HFF-Myc (cell line): ENCODE measurements around the gene FMO5.

Experiments used
- DNase-seq: peaks from one replicate; pipeline ENCODE4 v3.0.0-alpha.2; 2011; ENCODE audit warnings: low read depth; ENCODE audit errors: extremely low read depth
- H3K4me3 ChIP-seq: replicated peaks from 2 replicates; pipeline ENCODE4 v1.5.1; 2011; ENCODE audit warnings: low read depth, mild to moderate bottlenecking, control low read depth, low read length
- TF ChIP-seq, protein P1 (sequence below): IDR thresholded peaks from 2 replicates; pipeline ENCODE4 v1.5.1; 2012; ENCODE audit warnings: mild to moderate bottlenecking, low read depth, low read length, control low read depth; ENCODE audit errors: missing control alignments

The FMO5 gene, protein sequence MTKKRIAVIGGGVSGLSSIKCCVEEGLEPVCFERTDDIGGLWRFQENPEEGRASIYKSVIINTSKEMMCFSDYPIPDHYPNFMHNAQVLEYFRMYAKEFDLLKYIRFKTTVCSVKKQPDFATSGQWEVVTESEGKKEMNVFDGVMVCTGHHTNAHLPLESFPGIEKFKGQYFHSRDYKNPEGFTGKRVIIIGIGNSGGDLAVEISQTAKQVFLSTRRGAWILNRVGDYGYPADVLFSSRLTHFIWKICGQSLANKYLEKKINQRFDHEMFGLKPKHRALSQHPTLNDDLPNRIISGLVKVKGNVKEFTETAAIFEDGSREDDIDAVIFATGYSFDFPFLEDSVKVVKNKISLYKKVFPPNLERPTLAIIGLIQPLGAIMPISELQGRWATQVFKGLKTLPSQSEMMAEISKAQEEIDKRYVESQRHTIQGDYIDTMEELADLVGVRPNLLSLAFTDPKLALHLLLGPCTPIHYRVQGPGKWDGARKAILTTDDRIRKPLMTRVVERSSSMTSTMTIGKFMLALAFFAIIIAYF

DNA sequence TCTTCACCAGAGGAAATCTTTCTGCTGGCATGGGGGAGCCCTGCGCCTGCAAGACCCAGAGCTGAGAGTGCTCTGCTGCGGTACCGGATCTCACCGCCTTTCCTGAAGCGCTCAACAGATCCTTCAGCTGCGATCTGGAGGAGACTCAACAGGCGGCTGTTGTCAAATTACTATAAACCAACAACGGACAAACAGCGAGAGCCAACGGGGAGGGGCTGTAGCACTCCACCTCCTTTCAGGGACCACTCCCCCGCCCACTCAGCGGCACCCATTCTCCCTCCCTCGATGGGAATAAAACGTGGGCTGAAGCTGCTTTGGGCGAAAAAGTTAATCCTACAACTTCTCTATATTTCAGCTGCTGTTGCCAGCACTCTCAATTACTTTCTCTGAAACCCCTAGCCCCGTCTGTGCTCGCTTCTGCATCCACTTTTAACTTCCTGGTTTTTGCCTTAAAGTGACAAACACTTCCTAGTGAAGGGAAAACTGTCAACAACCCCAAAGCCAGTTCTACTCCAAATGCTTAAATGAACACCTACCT is at the start of gene FMO5:
FMO5 (minus strand) TSS at position 147 of the 538 bp plus-strand sequence. CDS start 310 bp downstream, outside the sequence.
- TF ChIP-seq, protein P1, sequence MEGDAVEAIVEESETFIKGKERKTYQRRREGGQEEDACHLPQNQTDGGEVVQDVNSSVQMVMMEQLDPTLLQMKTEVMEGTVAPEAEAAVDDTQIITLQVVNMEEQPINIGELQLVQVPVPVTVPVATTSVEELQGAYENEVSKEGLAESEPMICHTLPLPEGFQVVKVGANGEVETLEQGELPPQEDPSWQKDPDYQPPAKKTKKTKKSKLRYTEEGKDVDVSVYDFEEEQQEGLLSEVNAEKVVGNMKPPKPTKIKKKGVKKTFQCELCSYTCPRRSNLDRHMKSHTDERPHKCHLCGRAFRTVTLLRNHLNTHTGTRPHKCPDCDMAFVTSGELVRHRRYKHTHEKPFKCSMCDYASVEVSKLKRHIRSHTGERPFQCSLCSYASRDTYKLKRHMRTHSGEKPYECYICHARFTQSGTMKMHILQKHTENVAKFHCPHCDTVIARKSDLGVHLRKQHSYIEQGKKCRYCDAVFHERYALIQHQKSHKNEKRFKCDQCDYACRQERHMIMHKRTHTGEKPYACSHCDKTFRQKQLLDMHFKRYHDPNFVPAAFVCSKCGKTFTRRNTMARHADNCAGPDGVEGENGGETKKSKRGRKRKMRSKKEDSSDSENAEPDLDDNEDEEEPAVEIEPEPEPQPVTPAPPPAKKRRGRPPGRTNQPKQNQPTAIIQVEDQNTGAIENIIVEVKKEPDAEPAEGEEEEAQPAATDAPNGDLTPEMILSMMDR, result no peak
- peak within 1 kb of the TSS; percentile 47 for H3K4me3 ChIP-seq
- peak; percentile 15 for DNase-seq

DNA sequence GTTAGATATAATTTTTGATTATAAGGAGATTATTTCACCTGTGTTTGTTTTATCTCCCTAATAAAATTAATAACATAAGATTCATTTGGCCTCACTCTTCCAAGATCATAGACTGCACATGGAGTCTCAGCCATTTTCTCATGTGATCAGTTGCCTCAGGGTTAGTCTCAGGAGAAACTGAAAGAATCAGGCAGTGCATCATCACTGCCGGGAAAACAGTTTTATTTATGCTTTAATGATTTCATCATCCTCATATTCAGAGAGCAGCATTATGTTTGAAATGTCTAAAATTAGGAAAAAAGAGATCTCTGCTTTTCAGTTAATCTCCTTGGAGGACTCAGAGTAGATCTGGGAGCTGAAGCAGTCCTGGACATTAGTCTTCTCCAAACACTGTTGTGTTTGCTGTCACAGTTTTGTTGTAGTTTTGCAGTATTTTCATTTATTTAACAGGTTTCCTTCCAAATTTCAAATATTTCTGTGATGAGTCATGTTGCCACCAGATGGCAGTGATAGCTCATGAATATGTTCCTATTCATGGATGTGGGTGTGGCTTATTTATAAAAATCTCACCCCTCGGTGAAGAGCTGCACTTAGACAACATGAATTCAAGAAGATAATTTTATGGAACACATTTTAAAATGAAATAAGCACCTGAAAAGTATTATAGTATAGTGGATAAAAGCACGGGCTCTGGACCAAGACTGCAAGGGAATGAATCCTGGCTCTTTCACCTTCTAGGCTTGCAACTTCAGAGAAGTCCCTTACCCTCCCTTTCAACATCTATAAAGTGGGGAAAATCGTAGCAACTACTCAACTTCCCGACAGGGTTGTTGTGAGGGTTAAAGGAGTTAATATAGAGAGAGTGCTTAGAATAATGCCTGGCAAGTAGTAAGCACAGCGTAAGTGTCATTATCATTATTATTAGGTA is 48.5 kb upstream of the FMO5 start:
- DNase-seq, result peak; percentile 64
- H3K4me3 ChIP-seq, result no peak overlapping the region
- TF ChIP-seq, protein P1, result peak; percentile 10

DNA sequence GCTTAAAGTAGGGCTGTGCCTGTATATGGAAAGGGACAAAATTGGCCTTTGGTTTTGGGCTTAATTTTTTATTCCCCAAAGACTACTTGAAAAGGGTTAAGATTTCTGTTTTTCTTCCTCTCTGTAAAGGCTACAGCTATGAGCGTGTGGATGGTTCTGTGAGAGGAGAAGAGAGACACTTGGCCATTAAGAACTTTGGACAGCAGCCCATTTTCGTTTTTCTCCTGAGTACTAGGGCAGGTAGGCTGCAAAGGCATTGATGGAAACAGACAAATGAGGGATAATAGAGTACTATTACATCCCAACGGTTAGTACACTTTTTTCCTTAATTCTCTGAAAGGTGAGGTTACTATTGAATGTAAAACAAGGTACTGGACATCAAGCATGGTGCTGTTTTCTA is 46.9 kb upstream of the FMO5 start:
- TF ChIP-seq, protein P1, result no peak
- no peak for DNase-seq
- H3K4me3 ChIP-seq, result no peak overlapping the region

DNA sequence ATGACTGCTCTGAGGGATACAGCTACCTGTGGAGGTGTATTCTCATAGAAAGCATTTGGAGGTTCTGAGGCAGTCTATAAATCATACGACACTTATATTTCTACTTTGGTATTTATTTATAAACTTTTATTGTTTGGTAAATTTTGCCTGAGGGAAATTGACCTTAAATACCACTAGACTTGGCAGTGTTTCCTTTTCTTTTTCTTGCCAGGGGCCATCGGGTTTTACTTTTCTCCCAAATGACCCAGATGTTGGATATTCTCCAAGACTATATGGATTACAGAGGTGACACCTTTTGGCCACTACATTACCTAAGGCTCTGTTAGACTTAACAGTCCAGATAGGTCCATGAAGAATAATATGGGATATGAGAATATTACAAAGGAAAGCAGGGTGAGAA is 45.6 kb upstream of the FMO5 start:
- TF ChIP-seq, protein P1, result no peak
- no peak for DNase-seq
- no peak overlapping the region for H3K4me3 ChIP-seq

DNA sequence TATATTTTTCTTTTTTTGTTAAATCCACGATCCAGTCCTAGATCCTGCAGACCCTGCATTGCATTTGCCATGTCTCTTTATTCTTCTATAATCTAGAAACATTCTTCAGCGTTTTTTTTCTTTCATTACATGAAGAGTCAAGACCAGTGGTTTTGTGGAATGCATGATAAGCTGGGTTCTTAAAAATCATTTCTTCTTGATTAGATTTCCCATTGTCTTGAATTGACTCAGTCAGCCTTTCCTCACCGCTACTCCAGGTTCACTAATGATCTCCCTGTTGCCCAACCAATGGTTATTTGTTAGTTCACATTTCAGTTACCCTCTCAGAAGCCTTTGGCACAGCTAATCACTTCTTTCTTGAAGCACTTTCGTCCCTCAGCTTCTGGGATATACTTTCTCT is 42.6 kb upstream of the FMO5 start:
- no peak overlapping the region for H3K4me3 ChIP-seq
- no peak for DNase-seq
- TF ChIP-seq, protein P1, result no peak

DNA sequence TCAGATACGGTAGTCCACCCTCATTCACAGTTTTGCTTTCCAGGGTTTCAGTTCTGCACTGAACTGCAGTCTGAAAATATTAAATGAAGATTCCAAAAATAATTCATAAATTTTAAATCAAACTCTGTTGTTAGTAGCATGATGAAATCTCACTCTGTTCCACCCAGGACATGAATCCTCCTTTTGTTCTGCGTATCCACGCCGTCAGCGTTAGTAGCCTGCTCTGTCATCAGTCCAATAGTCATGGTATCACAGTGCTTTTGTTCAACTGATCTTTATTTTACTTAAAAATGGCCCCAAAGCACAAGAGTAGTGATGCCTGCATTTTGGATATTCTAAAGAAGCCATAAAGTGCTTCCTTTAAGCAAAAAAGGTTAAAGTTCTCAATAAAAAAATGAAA is 41.2 kb upstream of the FMO5 start:
- no peak for DNase-seq
- H3K4me3 ChIP-seq, result no peak overlapping the region
- TF ChIP-seq, protein P1, result no peak
